GM18498 (cell line): ENCODE measurements around the gene STH.
"Not testable (repeated sequence)": the region's sequence is repeated elsewhere in the genome, so short reads cannot be mapped to it uniquely, and the experiment has no call there.

Experiments used
- ATAC-seq: cut with Tn5 transposase; IDR thresholded peaks from one replicate; pipeline ENCODE4 v1.9.1; 2021; ENCODE audit warnings: mild to moderate bottlenecking, moderate library complexity; ENCODE audit not compliant: unreplicated experiment

STH gene, protein sequence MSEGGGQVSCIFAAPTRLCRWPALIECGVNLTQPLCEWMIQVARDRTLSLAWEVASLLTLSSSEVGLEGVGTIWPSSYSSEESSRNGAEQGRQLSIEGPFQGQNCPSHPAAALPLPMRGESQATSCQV

DNA sequence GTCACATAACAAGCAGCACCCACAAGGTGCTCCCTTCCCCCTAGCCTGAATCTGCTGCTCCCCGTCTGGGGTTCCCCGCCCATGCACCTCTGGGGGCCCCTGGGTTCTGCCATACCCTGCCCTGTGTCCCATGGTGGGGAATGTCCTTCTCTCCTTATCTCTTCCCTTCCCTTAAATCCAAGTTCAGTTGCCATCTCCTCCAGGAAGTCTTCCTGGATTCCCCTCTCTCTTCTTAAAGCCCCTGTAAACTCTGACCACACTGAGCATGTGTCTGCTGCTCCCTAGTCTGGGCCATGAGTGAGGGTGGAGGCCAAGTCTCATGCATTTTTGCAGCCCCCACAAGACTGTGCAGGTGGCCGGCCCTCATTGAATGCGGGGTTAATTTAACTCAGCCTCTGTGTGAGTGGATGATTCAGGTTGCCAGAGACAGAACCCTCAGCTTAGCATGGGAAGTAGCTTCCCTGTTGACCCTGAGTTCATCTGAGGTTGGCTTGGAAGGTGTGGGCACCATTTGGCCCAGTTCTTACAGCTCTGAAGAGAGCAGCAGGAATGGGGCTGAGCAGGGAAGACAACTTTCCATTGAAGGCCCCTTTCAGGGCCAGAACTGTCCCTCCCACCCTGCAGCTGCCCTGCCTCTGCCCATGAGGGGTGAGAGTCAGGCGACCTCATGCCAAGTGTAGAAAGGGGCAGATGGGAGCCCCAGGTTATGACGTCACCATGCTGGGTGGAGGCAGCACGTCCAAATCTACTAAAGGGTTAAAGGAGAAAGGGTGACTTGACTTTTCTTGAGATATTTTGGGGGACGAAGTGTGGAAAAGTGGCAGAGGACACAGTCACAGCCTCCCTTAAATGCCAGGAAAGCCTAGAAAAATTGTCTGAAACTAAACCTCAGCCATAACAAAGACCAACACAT is at the start of gene STH:
TSS of gene STH (plus strand) at position 264 of the 913 bp plus-strand sequence. CDS start at position 294, 30 bp downstream.
- no peak for ATAC-seq

DNA sequence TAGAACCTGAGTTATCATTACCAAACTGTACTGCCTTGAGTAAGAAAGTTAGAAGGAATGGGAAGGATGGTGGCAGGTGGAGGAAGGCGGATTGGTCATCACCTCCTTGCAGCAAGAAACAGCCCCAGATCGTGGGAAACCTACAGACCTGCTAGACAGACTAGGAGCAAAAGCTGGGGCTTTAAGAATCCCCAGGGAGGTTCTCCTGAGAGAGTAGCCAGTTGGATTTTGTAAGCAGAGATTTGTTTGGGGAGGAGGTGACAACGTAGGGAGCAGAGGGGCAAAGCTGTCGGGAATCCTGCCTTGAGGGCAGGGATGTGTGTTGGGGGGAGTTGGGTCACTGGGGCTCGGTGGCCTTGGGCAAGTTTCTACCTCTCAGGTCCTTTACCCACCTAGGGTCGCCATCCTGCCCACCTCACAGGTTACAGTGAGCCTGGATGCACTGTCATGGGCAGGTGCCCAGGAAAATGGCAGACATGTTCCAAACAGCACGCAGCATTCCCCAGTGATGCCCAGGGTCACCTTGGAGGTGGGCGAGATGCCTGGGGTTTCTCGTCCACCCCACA is 49.2 kb upstream of the STH start:
- ATAC-seq: no peak

DNA sequence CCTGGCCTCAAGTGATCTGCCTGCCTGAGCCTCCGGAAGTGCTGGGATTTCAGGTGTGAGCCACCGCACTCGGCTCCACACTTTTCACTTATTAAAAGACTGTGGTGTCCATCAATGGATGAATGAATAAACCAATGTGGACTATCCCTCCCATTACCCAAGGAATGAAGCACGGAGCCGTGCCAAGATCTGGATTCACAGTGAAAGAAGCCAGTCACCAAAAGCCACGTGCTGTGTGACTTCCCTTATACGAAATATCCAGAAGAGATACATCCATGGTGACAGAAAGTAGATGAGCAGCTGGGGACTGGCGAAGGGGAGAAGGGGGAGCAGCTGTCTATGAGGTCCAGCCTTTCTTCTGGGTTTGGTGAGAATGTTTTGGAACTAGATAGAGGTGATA is 48.2 kb upstream of the STH start:
- ATAC-seq: no peak

DNA sequence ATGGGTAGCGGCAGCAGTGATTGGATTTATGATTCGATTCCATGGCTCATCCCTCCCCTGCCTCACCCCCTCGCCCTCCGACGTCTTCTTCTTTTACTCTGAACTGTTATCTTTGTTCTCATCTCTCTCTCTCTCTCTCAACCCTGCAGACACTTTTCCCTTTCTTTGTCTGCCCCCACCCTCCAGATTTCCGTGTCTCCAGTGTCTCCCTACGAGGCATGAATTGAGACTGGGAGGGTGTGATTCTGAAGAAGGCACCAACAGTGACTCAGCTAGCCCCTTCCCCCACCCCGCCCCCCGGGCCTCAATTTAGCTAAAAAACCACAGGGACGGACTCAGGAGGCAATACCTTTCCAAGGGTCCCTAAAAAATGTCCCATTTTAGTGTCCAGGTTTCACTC is 47.6 kb upstream of the STH start:
- ATAC-seq: no peak

DNA sequence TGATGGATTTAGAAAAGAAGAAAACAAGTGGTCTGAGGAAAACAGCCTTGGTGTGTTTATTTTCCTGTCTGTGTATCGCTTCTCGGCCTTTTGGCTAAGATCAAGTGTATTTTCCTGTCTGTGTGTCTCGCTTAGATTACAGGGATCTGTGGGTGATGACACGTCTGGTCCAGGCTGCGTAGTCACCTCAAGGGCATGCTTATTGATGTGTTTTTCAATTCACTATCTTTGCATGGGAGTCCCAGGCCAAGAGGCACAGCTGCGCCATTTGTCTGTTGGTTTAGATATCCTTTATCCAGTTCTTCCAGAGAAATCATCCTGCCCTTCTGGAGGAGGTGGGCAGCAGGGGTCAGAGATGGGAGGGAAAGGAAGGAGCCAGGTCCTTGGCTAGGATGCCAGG is 47.1 kb upstream of the STH start:
- ATAC-seq: no peak

DNA sequence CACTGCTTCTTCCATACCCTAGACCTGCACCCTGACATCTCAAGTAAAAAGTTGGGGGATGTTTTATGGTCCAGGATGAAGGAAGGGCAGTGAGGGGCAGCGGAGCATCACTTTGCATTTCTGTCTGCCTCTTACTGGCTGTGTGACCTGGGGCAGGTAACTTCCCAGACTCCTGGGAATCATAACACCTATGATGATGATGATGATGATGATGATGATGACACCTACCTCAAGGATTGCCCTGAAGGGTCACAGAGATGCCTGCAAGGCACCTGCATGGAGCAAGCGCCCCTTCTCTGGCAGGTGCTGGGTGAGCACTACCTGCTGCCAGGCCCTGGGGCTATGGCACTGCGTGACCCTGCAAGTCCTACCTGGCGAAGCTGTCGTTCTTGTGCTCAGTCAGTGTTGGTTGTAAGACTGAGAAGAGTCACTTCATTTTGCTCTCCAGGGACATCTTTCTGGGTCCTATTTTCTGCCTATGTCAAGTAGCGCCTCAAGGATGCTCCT is 46.2 kb upstream of the STH start:
- ATAC-seq: no peak

DNA sequence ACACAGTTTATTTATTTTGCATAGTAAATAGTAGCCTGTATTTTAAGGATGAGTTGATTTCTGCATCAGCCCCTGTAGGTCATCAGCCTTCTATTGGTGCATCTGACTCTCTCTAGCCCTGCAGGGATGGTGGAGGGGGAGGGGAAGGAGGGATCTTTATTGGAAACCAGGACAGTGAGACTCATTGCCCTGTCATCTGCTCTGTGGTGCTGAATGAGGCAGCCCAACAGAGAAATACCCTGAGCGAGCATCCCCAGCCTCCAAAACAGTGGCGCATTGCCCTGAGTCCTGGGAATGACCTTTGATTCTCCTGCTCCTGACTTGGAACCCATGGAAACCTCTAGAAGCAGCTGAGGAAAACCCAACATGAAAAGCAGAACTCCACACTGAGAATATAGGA is 45.5 kb upstream of the STH start:
- ATAC-seq: no peak

DNA sequence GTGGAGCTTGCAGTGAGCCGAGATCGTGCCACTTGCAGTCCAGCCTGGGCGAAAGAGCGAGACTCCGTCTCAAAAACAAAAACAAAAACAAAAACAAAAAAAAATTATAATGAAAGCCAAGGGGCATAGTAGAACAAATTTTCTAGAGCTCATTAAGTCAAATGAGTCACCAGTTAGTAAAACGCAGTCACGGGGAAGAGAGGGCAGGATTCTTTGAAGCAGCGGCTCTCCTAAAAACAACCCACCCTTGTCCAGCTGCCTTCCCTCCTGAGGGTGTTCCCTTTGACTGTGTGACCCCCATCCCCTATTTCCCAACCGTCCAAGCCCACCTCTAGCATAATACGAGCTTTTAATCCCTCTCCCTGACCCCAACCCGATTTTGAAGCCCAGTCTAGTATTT is 44.1 kb upstream of the STH start:
- no peak for ATAC-seq

DNA sequence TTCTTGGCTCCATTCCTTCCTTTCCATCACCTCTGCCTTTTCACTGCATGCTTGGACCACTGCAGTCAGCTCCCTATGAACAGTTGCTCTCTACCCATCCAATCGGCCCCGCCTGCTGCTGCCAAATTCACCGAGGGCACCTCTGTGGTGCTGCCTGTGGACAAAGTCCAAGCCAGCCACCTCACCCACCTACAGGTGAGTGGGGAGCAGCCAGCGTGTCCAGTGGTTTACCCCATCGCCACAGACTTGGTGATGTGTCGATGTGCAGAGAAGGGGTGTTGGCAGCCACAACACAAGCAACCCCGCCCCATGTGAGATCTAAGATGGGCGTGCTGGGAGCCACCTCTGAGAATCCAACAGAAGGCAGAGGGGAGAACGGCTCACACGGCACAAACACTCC is 43.7 kb upstream of the STH start:
- ATAC-seq: no peak

DNA sequence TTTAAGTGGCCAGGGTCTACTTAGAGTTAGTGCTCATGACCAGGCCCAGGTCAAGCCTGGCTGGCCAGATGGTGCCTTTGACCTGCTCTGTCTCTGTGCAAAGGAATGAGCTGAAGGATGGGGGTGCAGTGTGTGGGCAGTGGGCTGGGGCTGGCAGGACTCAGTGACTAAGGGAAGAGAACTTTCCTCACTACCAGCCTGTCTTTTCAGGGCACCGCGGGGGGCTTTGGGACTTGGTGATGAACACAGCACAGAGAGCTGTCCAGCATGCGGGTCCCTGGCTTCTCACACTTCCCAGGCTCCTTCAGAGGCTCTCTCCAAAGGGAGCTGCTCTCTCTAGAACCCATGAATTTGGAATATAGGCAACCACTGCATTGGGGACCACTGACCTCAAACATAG is 43.0 kb upstream of the STH start:
- no peak for ATAC-seq

DNA sequence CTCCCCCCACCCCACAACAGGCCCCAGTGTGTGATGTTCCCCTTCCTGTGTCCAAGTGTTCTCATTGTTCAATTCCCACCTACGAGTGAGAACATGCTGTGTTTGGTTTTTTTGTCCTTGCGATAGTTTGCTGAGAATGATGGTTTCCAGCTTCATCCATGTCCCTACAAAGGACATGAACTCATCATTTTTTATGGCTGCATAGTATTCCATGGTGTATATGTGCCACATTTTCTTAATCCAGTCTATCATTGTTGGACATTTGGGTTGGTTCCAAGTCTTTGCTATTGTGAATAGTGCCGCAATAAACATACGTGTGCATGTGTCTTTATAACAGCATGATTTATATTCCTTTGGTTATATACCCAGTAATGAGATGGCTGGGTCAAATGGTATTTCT is 42.3 kb upstream of the STH start:
- not testable (repeated sequence) for ATAC-seq

DNA sequence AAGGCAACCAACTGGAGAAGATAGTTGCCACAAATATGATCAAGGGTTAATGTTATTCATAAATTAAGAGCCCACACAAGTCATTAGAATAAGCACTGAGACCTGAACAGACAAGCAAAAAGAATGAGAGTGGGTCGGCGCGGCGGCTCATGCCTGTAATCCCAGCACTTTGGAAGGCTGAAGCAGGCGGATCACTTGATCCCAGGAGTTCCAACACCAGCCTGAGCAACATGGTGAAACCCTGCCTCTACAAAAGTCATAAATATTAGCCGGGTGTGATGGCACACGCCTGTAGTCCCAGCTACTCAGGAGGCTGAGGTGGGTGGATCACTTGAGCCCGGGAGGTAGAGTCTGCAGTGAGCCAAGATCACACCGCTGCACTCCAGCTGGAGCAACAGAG is 40.7 kb upstream of the STH start:
- ATAC-seq: no peak

DNA sequence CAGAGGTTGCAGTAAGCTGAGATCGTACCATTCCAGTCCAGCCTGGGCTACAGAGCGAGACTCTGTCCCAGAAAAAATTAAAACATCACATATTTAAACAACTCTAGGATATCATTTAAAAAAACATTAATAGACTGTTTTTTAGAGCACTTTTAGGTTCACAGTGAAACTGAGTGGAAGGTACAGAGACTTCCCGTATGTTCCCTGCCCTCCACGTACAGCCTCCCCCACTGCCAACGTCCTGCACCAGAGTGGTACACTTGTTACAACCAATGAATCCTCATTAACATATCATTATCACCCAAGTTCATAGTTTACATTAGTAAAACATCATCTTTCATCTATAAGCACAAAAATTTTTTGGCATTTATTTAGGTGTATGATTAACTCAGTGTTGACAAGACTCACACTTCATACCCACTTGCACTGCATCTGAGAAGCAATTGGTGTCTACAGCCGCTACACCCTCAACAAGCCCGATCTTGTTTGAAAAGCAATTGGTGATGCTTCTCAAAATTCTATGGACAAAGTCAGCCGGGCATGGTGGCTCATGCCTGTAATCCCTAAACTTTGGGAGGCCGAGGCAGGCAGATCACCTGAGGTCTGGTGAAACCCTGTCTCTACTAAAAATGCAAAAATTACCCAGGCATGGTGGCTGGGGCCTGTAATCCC is 39.9 kb upstream of the STH start:
- ATAC-seq: no peak

DNA sequence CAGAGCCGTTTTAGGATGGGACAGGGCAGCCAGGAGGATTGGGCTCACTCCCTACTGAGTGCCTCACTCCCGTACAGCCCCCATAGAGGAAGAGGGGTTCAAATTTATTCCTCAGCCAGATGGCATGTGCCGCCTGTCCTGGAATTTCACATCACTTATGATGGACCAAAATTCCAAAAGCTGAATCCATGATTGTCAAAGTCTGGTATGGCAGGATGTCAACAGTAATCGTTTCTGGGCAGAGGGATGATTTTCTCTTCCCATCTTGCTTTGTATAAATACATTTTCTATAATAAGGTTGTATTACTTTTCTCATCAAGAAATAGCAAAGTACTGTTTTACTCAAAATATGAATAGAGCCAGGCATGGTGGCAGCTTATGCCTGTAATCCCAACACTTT is 38.7 kb upstream of the STH start:
- ATAC-seq: no peak

DNA sequence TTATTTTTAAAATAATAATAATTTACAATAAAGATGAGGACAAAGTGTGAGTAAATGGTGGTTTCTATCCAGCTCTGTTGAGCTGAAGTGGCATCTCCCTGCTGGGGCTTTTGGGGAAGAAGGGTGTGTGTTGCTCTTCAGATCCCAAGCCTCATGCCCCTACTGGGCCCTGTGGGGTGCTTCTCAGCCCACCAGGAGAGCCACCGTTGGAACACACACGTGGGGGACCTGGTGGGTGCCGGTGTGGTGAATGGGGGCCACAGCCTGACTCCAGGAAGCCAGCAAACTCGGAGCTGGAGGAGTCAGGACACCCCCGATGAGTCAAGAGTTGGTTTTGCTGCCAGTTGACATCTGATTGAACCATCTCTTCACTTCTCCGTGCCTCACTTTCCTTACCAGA is 37.8 kb upstream of the STH start:
- no peak for ATAC-seq

DNA sequence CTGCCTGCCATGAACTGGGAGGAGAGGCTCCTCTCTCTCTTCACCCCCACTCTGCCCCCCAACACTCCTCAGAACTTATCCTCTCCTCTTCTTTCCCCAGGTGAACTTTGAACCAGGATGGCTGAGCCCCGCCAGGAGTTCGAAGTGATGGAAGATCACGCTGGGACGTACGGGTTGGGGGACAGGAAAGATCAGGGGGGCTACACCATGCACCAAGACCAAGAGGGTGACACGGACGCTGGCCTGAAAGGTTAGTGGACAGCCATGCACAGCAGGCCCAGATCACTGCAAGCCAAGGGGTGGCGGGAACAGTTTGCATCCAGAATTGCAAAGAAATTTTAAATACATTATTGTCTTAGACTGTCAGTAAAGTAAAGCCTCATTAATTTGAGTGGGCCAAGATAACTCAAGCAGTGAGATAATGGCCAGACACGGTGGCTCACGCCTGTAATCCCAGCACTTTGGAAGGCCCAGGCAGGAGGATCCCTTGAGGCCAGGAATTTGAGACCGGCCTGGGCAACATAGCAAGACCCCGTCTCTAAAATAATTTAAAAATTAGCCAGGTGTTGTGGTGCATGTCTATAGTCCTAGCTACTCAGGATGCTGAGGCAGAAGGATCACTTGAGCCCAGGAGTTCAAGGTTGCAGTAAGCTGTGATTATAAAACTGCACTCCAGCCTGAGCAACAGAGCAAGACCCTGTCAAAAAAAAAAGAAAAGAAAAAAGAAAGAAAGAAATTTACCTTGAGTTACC is 36.7 kb upstream of the STH start:
- ATAC-seq: no peak

DNA sequence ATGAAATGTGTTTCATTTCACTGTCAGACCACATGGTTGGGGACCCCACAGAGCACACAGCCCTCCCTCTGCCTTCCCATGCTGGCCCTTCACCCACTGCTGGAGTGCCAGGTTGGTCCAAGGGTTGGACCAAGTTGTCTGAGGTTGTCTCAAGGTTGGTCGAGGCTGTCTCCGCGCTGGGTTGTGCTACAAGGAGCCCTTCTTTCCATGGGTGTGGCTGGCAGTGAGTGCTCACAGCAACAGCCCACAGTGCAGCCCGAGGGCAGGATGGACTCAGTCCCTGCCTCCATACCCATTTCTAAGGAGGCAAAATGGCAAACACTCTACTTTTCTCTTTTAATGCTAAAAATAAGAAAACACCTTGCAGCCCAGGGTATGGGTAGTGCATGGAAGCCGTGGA is 35.8 kb upstream of the STH start:
- ATAC-seq: no peak

DNA sequence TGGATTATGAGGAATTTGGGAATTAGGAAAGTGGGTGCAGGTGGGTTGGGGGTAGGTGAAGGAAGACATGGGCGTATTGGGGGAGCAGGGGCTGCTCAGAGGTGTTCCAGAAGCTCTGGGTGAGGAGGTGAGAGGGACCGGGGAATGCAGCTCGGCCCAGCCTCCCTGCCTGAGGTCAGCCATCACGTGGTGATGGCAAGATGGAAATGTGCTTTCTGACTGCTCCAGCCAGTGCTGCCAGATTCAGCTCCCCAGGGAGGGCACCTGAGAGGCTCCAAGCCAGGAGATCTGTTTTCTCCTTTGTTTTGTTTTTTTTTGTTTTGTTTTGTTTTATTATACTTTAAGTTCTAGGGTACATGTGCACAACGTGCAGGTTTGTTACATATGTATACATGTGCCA is 35.2 kb upstream of the STH start:
- ATAC-seq: no peak

DNA sequence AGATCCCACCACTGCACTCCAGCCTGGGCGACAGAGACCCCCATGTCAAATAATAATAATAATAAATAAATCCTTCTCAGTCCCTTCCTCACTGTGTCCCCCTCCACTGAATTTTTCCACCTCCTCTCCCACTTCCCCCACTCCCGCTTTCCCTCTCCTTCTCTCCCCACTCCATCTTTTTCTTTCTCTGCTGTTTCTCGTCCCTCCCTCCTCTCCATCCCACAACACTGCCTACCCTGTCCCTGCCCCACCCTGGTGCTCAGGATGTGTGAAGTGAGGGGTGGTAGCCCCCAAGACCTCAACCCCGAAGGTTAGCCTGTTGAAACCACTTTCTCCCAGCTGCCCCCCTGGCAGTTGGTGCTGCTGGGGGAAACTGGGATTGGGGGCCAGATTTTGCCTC is 34.4 kb upstream of the STH start:
- no peak for ATAC-seq

DNA sequence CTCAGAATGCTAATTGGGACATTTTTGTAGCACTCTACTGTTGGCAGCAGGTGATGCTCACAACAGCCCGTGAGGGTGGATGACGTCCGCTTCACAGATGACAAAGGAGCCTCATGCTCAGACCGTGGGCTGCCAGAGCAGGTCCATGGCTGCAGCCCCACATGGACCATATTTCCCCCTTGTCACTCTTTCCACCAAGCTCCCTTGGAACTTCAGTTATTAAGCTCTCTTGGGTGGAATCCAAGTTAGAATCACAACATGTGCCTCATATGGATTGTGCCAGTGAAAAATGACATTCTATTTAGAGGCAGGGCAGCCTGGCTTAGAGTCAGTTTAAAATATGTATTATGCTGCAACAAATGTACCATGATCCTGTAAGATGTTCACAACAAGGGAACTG is 33.2 kb upstream of the STH start:
- no peak for ATAC-seq
